ENCODE data around the gene ADGRG3. TPM values are rescaled to one million over a fixed set of nuclear protein-coding genes. Genes with fewer than 3 reads are reported as not detected.

ADGRG3 gene
- total and polyA plus RNA-seq, 8 donors, result 0.46 to 50.2 (median 1.7) TPM; not detected in 2

DNA sequence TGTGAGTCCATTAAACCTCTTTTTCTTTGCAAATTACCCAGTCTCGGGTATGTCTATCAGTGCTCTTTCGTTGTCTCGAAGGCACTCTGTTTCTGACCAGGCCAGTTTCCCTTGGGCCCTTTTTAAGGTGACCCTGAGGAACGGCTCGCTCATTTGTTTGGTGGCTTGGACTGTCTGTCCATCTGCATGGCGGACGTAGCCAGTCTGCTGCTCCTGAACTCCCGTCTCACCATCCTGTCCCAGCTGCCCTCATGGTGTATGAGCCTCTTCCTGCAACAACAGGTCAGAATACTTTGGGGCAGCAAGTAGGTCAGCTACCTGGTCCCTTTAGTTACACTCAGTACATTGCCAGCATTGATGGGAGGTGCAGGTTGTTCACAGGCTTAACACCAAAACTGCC lies 45.5 kb downstream of the ADGRG3 start:
- H3K4me1 ChIP-seq, result no peaks in the 10 kb centered on the region
- intact Hi-C loops (cut with DNase I; ENCODE audit: low total_unique reads), result no loop called here
- H3K4me3 ChIP-seq, result no peak overlapping the region
- H3K27ac ChIP-seq, result no peak overlapping the region
- WGBS, 5 donors, result 81 to 95% (median 92%) methylated on average over 8 of the region's 8 CpGs
- H3K9me3 ChIP-seq, result no peaks in the 10 kb centered on the region
- TF ChIP-seq POLR2A (IDR thresholded peaks at IDR 0.05) (no peak), EP300 (IDR thresholded peaks at IDR 0.05) (no peak), POLR2AphosphoS5 (IDR thresholded peaks at IDR 0.05) (no peak), CTCF (IDR thresholded peaks at IDR 0.05) (no peak)
- H3K36me3 ChIP-seq, result no peaks in the 10 kb centered on the region
- DNase-seq, result no peak
- H3K27me3 ChIP-seq, result no peaks in the 10 kb centered on the region

DNA sequence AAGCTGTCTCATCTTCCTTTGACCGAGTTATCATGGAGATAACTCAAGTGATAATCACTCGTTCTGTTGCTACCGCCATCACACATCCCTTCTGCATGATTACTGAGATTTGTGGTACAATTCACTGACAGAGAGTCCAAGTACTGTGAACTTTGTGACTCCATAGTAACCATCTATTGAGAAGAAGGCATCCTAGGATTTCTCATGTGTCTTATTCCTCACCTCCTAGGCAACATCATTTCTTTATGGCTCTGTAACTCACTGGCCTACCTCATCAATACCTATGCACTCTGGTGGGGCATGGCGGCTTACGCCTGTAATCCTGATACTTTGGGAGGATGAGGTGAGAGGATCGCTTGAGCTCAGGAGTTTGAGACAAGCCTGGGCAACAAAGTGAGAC lies 45.9 kb downstream of the ADGRG3 start:
- Histone ChIP-seq H3K36me3 (no peaks in the 10 kb centered on the region), H3K4me3 (no peak overlapping the region), H3K4me1 (no peaks in the 10 kb centered on the region), H3K9me3 (no peaks in the 10 kb centered on the region), H3K27ac (no peak overlapping the region), H3K27me3 (no peaks in the 10 kb centered on the region)
- intact Hi-C loops (cut with DNase I; ENCODE audit: low total_unique reads), result no loop called here
- peak in 1 of 2 donors; percentile 8 for DNase-seq
- 81 to 90% (median 87%) methylated on average over 6 of the region's 6 CpGs for WGBS, 5 donors
- no peak for TF ChIP-seq CTCF (IDR thresholded peaks at IDR 0.05)
- no peak for TF ChIP-seq POLR2A (IDR thresholded peaks at IDR 0.05)
- no peak for TF ChIP-seq POLR2AphosphoS5 (IDR thresholded peaks at IDR 0.05)
- no peak for TF ChIP-seq EP300 (IDR thresholded peaks at IDR 0.05)

DNA sequence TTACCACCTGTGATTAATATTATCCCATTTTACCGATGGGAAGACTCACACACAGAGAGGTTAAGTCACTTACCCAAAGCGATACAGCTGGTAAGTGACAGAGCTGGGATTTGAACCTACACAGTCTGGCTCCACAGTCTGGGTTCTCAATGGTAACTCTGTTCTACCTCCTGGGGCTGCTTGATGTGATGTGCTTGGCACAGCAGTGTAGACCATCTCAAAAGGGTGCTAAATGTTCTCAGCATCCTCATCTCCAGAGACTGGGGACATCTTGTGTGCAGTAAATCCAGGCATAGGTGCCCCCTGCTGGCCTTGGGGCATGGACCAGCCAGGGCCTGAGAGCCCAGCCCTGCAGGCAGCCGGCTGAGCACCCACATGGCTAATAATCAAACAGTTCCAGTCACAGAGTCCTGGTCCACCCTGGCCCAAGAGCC lies 52.1 kb downstream of the ADGRG3 start:
- intact Hi-C loops (cut with DNase I; ENCODE audit: low total_unique reads), result loop anchor here (10.0 kb wide), 1 partner anchor 145 kb away; no protein-coding TSS in a partner anchor
- H3K9me3 ChIP-seq, result no peaks in the 10 kb centered on the region
- peaks cover 0 to 10% (median 0%) of the 10 kb centered on the region in 3 donors for H3K27me3 ChIP-seq
- no peaks in the 10 kb centered on the region for H3K36me3 ChIP-seq
- TF ChIP-seq POLR2A (IDR thresholded peaks at IDR 0.05), result no peak
- TF ChIP-seq CTCF (IDR thresholded peaks at IDR 0.05), result peak in 5 of 7 experiments; percentile 33 to 78 (median 66)
- H3K27ac ChIP-seq, result no peak overlapping the region
- no peaks in the 10 kb centered on the region for H3K4me1 ChIP-seq
- DNase-seq, result peak; percentile 81 to 85
- H3K4me3 ChIP-seq, result no peak overlapping the region
- WGBS, 5 donors, result 61 to 83% (median 68%) methylated on average over 2 to 3 of the region's 3 CpGs

DNA sequence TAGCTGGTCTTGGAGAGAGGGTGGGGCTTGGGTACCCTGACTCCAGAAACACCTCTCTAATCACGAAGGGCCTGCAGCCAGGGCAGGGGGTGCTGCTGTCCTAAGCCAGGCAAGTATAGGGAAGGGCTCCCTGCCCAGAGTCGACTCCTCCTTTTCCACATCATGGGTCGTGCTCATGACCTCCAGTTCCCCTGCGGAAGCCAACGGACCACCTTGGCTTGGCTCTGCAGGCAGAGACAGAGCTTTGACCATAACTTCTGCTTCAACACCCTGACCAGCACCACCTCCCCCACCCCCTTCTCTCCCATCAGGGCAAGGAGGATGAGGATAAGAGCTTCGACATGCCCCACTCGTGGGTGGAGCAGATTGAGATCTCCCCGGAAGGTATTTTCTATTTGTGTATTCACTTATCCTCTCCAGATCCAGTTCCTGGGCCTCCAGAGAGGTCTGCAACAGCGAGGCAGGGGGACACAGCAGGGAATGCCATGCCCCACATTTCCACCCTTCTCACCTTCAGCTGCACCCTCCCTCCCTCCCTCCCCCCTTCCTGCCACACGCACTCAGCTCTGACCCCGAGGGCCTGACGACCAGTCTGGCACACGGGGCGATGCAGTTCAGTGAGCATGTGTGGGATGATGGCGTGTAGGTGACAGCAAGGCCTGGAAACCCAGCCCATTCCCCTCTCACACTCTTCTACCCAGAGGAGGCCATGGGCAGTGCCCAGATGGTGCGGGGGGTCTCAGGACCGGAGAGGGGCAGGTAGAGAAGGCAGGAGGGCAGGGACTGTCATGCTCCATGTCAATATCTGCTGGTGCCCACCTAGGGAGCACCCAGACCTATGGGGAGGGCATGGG lies 53.5 kb downstream of the ADGRG3 start:
- WGBS, 5 donors, result 69 to 81% (median 79%) methylated on average over 13 to 17 of the region's 17 CpGs
- intact Hi-C loops (cut with DNase I; ENCODE audit: low total_unique reads), result loop anchor here (10.0 kb wide), 1 partner anchor 147 kb away; no protein-coding TSS in a partner anchor

More for the DNA sequence above, 53.5 kb downstream of the ADGRG3 start:
- DNase-seq, result no peak
- H3K9me3 ChIP-seq, result no peaks in the 10 kb centered on the region
- TF ChIP-seq POLR2AphosphoS5 (IDR thresholded peaks at IDR 0.05) (no peak), POLR2A (IDR thresholded peaks at IDR 0.05) (no peak), CTCF (IDR thresholded peaks at IDR 0.05) (no peak), EP300 (IDR thresholded peaks at IDR 0.05) (no peak)
- H3K27ac ChIP-seq, result no peak overlapping the region
- H3K4me3 ChIP-seq, result no peak overlapping the region
- no peaks in the 10 kb centered on the region for H3K4me1 ChIP-seq
- peaks cover 0 to 10% (median 0%) of the 10 kb centered on the region in 3 donors for H3K27me3 ChIP-seq
- no peaks in the 10 kb centered on the region for H3K36me3 ChIP-seq

All from stomach (tissue), 9 donors.